Measurements from ENCODE around the gene OR6X1. TPM values are rescaled to one million over a fixed set of nuclear protein-coding genes. Genes with fewer than 3 reads are reported as not detected.

Gene OR6X1
- total RNA-seq, 6 experiments from 2014 or later: not detected

GRCh38 chr11:123796226-123796625, 41.9 kb upstream of the OR6X1 start:
- intact Hi-C loops (cut with DNase I): no loop called here
- no peak for ATAC-seq

GRCh38 chr11:123783536-123783935, 29.2 kb upstream of the OR6X1 start:
- no peak for ATAC-seq
- TF ChIP-seq, protein P1, sequence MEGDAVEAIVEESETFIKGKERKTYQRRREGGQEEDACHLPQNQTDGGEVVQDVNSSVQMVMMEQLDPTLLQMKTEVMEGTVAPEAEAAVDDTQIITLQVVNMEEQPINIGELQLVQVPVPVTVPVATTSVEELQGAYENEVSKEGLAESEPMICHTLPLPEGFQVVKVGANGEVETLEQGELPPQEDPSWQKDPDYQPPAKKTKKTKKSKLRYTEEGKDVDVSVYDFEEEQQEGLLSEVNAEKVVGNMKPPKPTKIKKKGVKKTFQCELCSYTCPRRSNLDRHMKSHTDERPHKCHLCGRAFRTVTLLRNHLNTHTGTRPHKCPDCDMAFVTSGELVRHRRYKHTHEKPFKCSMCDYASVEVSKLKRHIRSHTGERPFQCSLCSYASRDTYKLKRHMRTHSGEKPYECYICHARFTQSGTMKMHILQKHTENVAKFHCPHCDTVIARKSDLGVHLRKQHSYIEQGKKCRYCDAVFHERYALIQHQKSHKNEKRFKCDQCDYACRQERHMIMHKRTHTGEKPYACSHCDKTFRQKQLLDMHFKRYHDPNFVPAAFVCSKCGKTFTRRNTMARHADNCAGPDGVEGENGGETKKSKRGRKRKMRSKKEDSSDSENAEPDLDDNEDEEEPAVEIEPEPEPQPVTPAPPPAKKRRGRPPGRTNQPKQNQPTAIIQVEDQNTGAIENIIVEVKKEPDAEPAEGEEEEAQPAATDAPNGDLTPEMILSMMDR (IDR thresholded peaks at IDR 0.05): no peak
- no peak for TF ChIP-seq POLR2A (IDR thresholded peaks at IDR 0.05)
- intact Hi-C loops (cut with DNase I): no loop called here

More at GRCh38 chr11:123796226-123796625, 41.9 kb upstream of the OR6X1 start:
- Histone ChIP-seq H3K27ac (no peak overlapping the region), H3K9me3 (no peaks in the 10 kb centered on the region), H3K36me3 (no peaks in the 10 kb centered on the region), H3K4me1 (peaks cover 0 to 8% (median 0%) of the 10 kb centered on the region in 4 donors), H3K27me3 (no peaks in the 10 kb centered on the region), H3K4me3 (no peak overlapping the region)
- WGBS (ENCODE audit: insufficient coverage, low coverage, low lambda C conversion rate, missing lambda C conversion rate): 80% methylated on average over 1 of the region's 1 CpG
- no peak for DNase-seq
- TF ChIP-seq, protein P1 (IDR thresholded peaks at IDR 0.05): no peak
- no peak for TF ChIP-seq POLR2A (IDR thresholded peaks at IDR 0.05)

DNA sequence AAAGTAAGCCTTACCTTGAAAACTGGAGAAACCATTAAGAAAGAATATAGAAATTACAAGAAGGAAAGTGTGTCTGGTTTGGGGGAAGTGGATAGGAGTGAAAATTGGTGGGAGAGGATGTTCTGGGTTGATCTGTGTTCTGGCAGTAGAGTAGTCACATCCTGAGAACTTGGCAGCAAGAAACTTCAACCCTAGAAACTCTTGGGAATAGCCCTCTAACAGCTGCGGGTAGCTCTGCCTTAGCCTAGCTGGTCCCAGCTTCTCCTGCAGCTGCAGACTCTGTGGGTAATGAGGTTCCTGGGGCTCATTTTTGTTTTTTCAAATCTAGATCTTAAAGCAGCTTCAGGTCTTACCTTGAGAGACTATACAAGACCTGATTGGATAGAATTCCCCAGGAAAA, 24.2 kb upstream of the OR6X1 start:
- H3K27me3 ChIP-seq: no peaks in the 10 kb centered on the region
- TF ChIP-seq, protein P1 (IDR thresholded peaks at IDR 0.05): no peak
- TF ChIP-seq POLR2A (IDR thresholded peaks at IDR 0.05): no peak
- intact Hi-C loops (cut with DNase I): no loop called here
- no peaks in the 10 kb centered on the region for H3K9me3 ChIP-seq
- no peaks in the 10 kb centered on the region for H3K36me3 ChIP-seq
- ATAC-seq (no peak), DNase-seq (no peak)
- no peaks in the 10 kb centered on the region for H3K4me1 ChIP-seq
- H3K4me3 ChIP-seq: no peak overlapping the region
- WGBS (ENCODE audit: insufficient coverage, low coverage, low lambda C conversion rate, missing lambda C conversion rate): 83% methylated on average over 1 of the region's 1 CpG
- no peak overlapping the region for H3K27ac ChIP-seq

More at GRCh38 chr11:123783536-123783935, 29.2 kb upstream of the OR6X1 start:
- Histone ChIP-seq H3K9me3 (no peaks in the 10 kb centered on the region), H3K36me3 (no peaks in the 10 kb centered on the region), H3K27ac (no peak overlapping the region), H3K27me3 (no peaks in the 10 kb centered on the region), H3K4me3 (no peak overlapping the region), H3K4me1 (no peaks in the 10 kb centered on the region)
- no peak for DNase-seq
- WGBS (ENCODE audit: insufficient coverage, low coverage, low lambda C conversion rate, missing lambda C conversion rate): 50% methylated on average over 1 of the region's 1 CpG

DNA sequence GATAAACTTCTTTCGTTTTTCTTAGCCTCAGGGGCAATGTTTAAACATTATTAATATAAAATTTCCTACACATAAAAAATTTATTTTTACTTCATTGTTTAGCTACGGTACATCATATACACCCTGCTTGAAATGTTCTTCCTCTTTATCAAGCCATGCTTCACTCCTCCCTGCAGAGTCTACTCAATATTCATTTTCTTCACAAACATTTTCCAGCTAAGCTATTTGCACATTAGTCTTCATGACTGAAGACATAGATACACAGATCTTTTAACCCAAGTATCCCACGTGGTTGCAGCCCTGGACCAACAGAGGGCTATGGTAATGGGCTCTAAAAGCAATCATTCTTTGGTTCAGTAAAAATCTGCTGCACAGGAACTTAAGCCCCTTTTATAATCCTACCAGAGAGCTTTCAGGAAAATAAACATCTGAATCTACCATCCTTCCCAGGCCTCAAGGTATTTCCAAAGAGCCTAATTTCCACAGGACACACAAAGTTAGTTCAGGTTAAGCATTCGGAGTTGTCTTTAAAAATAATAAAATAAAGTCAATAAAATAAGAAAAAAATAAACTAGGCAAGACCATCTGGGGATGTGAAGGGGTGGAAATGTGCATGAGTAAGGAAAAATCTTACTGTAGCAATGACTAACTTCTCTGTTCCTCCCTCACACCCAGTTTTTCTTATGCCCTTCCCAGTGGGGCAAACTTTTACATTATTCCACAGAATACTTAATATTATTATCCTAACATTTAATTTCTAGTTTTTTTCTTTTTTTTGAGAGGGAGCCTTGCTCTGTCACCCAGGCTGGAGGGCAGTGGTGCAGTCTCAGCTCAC, 21.6 kb upstream of the OR6X1 start:
- intact Hi-C loops (cut with DNase I): no loop called here
- H3K9me3 ChIP-seq: no peaks in the 10 kb centered on the region
- H3K36me3 ChIP-seq: no peaks in the 10 kb centered on the region
- ATAC-seq (no peak), DNase-seq (no peak)
- no peaks in the 10 kb centered on the region for H3K4me1 ChIP-seq
- no peak for TF ChIP-seq POLR2A (IDR thresholded peaks at IDR 0.05)
- TF ChIP-seq, protein P1 (IDR thresholded peaks at IDR 0.05): no peak
- H3K27me3 ChIP-seq: no peaks in the 10 kb centered on the region
- WGBS (ENCODE audit: insufficient coverage, low coverage, low lambda C conversion rate, missing lambda C conversion rate): 24% methylated on average over 4 of the region's 4 CpGs
- no peak overlapping the region for H3K27ac ChIP-seq
- no peak overlapping the region for H3K4me3 ChIP-seq

Measured in right lobe of liver (tissue), 6 donors.